Astrocyte (in vitro differentiated cells and primary cell): ENCODE data around the gene SERINC1. TPM values are rescaled to one million over a fixed set of nuclear protein-coding genes. Genes with fewer than 3 reads are reported as not detected.

Source experiments
- DNase-seq: peaks from one replicate; pipeline ENCODE4 v3.0.0-alpha.2; 2010; ENCODE audit warnings: low read depth
- FAIRE-seq: peaks from 2 replicates; lab custom pipeline; 2011; peaks lifted over from hg19 to GRCh38; lab: Jason Lieb, UNC
- H2AFZ ChIP-seq: 2 replicates; pipeline ENCODE4 v1.6.0; 2012; ENCODE audit warnings: low read depth, low read length, inconsistent platforms
- H3K27ac ChIP-seq: 2 replicates; pipeline ENCODE4 v1.5.1; 2011; ENCODE audit warnings: low read depth, low read length, inconsistent platforms
- H3K27me3 ChIP-seq: 2 replicates; pipeline ENCODE4 v1.6.0; 2011; ENCODE audit warnings: low read length, inconsistent platforms; ENCODE audit not compliant: insufficient read depth
- H3K36me3 ChIP-seq: 2 replicates; pipeline ENCODE4 v1.5.1; 2011; ENCODE audit warnings: low read length, inconsistent platforms; ENCODE audit not compliant: insufficient read depth
- H3K4me1 ChIP-seq: 2 replicates; pipeline ENCODE4 v1.5.1; 2011; ENCODE audit warnings: low read length, inconsistent platforms; ENCODE audit not compliant: insufficient read depth
- H3K4me2 ChIP-seq: 2 replicates; pipeline ENCODE4 v1.6.0; 2012; ENCODE audit warnings: low read length, inconsistent platforms
- H3K4me3 ChIP-seq: 2 replicates; pipeline ENCODE4 v1.5.1; 2011; ENCODE audit warnings: low read depth, mild to moderate bottlenecking, low read length, inconsistent platforms; ENCODE audit not compliant: insufficient read depth
- H3K79me2 ChIP-seq: 2 replicates; pipeline ENCODE4 v1.6.0; 2012; ENCODE audit warnings: mild to moderate bottlenecking, low read length, inconsistent platforms; ENCODE audit not compliant: insufficient read depth
- H3K9ac ChIP-seq: 2 replicates; pipeline ENCODE4 v1.6.0; 2012; ENCODE audit warnings: mild to moderate bottlenecking, low read length, inconsistent platforms
- H3K9me3 ChIP-seq: 2 replicates; pipeline ENCODE4 v1.5.1; 2012; ENCODE audit warnings: low read depth, mild to moderate bottlenecking, low read length, inconsistent platforms; ENCODE audit not compliant: insufficient read depth
- H4K20me1 ChIP-seq: 2 replicates; pipeline ENCODE4 v1.6.0; 2012; ENCODE audit warnings: low read length, inconsistent platforms; ENCODE audit not compliant: insufficient read depth
- H3K27ac Mint-ChIP-seq: one replicate; pipeline ENCODE4 v1.8.0; 2021; ENCODE audit warnings: mild to moderate bottlenecking, mixed read lengths; ENCODE audit not compliant: unreplicated experiment
- H3K27me3 Mint-ChIP-seq: one replicate; pipeline ENCODE4 v1.8.0; 2021; ENCODE audit warnings: low read depth, mixed read lengths; ENCODE audit not compliant: unreplicated experiment
- H3K36me3 Mint-ChIP-seq: one replicate; pipeline ENCODE4 v1.8.0; 2021; ENCODE audit warnings: low read depth, mixed read lengths; ENCODE audit not compliant: unreplicated experiment
- H3K4me1 Mint-ChIP-seq: one replicate; pipeline ENCODE4 v1.8.0; 2021; ENCODE audit warnings: low read depth, mixed read lengths; ENCODE audit not compliant: unreplicated experiment
- H3K4me3 Mint-ChIP-seq: one replicate; pipeline ENCODE4 v1.8.0; 2021; ENCODE audit warnings: mild to moderate bottlenecking, moderate library complexity, mixed read lengths; ENCODE audit not compliant: unreplicated experiment
- H3K9me3 Mint-ChIP-seq: one replicate; pipeline ENCODE4 v1.8.0; 2021; ENCODE audit warnings: mild to moderate bottlenecking, mixed read lengths; ENCODE audit not compliant: unreplicated experiment
- EZH2 ChIP-seq: IDR thresholded peaks from 2 replicates; pipeline ENCODE4 v1.6.1; 2012; ENCODE audit warnings: mild to moderate bottlenecking, low read length, inconsistent platforms; ENCODE audit not compliant: insufficient read depth
- total RNA-seq: library from RNA; stranded (reverse); gene quantifications from 2 replicates; pipeline ENCODE4 v1.2.1, GENCODE V29; 2021
- TF ChIP-seq, protein P1 (sequence below): IDR thresholded peaks from 2 replicates; pipeline ENCODE4 v1.5.1; 2011; ENCODE audit warnings: low read depth, mild to moderate bottlenecking, inconsistent platforms, low read length, moderate library complexity; ENCODE audit not compliant: insufficient read depth

SERINC1 gene
- total RNA-seq, 1 donor from 2014 or later = 203 TPM

DNA sequence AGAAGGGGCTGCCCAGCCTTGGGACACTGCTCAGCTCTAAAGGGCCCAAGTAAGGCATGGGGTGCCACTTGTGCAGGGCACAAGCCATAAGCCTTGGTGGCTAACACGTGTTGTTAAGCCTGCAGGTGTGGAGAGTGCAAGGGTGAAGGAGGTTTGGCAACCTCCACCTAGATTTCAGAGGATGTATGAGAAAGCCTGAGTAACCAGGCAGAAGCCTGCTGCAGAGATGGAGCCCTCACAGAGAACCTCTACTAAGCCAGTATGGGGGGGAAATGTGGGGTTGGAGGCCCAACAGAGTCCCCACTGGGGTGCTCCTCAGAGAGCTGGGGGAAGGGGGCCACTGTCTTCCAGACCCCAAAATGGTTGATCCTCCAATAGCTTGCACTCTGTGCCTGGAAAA lies 32.6 kb downstream of the SERINC1 start:
- Histone ChIP-seq H2AFZ (no peak overlapping the region), H4K20me1 (peaks cover 14% of the 10 kb centered on the region), H3K27me3 (no peaks in the 10 kb centered on the region), H3K79me2 (peaks cover 9% of the 10 kb centered on the region), H3K4me3 (no peak overlapping the region), H3K27ac (no peak overlapping the region), H3K4me1 (no peaks in the 10 kb centered on the region), H3K9ac (no peak overlapping the region), H3K36me3 (peaks cover 26% of the 10 kb centered on the region), H3K9me3 (no peaks in the 10 kb centered on the region), H3K4me2 (no peak overlapping the region)
- Mint-ChIP-seq H3K9me3 (peaks cover 4% of the 10 kb centered on the region), H3K4me1 (no peaks in the 10 kb centered on the region), H3K4me3 (no peak overlapping the region), H3K27ac (no peak overlapping the region), H3K36me3 (peaks cover 34% of the 10 kb centered on the region), H3K27me3 (no peaks in the 10 kb centered on the region)
- DNase-seq (no peak), FAIRE-seq (no peak)
- TF ChIP-seq EZH2 = no peak
- TF ChIP-seq, protein P1, sequence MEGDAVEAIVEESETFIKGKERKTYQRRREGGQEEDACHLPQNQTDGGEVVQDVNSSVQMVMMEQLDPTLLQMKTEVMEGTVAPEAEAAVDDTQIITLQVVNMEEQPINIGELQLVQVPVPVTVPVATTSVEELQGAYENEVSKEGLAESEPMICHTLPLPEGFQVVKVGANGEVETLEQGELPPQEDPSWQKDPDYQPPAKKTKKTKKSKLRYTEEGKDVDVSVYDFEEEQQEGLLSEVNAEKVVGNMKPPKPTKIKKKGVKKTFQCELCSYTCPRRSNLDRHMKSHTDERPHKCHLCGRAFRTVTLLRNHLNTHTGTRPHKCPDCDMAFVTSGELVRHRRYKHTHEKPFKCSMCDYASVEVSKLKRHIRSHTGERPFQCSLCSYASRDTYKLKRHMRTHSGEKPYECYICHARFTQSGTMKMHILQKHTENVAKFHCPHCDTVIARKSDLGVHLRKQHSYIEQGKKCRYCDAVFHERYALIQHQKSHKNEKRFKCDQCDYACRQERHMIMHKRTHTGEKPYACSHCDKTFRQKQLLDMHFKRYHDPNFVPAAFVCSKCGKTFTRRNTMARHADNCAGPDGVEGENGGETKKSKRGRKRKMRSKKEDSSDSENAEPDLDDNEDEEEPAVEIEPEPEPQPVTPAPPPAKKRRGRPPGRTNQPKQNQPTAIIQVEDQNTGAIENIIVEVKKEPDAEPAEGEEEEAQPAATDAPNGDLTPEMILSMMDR = no peak

DNA sequence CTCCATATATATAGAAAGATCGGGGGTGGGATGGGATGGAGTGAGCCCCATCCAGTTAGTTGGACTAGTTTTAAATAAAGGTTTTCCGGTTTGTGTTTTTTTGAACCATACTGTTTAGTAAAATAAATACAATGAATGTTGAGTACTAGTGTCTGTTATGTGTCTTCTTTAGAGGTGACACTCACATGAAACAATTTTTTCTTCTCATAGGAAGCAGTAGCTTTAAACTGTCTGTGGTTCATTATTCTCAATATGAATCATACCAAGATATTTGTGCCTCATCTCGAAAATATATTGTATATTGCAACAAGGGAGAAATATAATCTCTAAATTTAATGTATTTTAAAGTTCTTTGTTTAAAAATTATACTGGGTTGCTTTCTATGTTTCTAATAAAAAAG lies 38.8 kb downstream of the SERINC1 start:
- no peaks in the 10 kb centered on the region for H3K27me3 ChIP-seq
- H3K27me3 Mint-ChIP-seq = no peaks in the 10 kb centered on the region
- DNase-seq (no peak), FAIRE-seq (no peak)
- no peaks in the 10 kb centered on the region for H3K9me3 ChIP-seq
- no peak overlapping the region for H3K9ac ChIP-seq
- H3K4me3 Mint-ChIP-seq = no peak overlapping the region
- H3K36me3 ChIP-seq = peaks cover 18% of the 10 kb centered on the region
- peaks cover 2% of the 10 kb centered on the region for H4K20me1 ChIP-seq
- no peaks in the 10 kb centered on the region for H3K4me1 Mint-ChIP-seq
- no peak overlapping the region for H3K27ac ChIP-seq
- no peaks in the 10 kb centered on the region for H3K9me3 Mint-ChIP-seq
- no peak overlapping the region for H3K27ac Mint-ChIP-seq
- TF ChIP-seq EZH2 = no peak
- TF ChIP-seq, protein P1 = no peak
- no peaks in the 10 kb centered on the region for H3K79me2 ChIP-seq
- no peak overlapping the region for H3K4me2 ChIP-seq
- no peaks in the 10 kb centered on the region for H3K4me1 ChIP-seq
- H3K36me3 Mint-ChIP-seq = peaks cover 5% of the 10 kb centered on the region
- H2AFZ ChIP-seq = no peak overlapping the region
- H3K4me3 ChIP-seq = no peak overlapping the region

DNA sequence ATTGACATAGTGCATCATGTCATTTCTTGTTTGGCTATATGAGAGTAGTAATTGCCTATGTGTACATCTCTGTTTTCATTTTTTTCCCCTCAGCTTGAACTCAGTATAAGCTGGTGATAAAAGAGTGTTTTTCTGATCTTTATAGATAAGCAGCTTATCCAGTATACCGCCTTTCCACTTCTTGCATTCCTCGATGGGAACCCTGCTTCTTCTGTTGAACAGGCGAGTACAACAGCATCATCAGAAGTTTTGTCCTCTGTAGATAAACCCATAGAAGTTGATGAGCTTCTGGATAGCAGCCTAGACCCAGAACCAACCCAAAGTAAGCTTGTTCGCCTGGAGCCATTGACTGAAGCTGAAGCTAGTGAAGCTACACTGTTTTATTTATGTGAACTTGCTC lies 39.8 kb downstream of the SERINC1 start:
- Mint-ChIP-seq H3K27ac (no peak overlapping the region), H3K9me3 (no peaks in the 10 kb centered on the region), H3K4me3 (no peak overlapping the region), H3K27me3 (no peaks in the 10 kb centered on the region), H3K36me3 (no peaks in the 10 kb centered on the region), H3K4me1 (peaks cover 3% of the 10 kb centered on the region)
- no peaks in the 10 kb centered on the region for H3K27me3 ChIP-seq
- H3K4me1 ChIP-seq = no peaks in the 10 kb centered on the region
- DNase-seq (no peak), FAIRE-seq (no peak)
- TF ChIP-seq EZH2 = no peak
- TF ChIP-seq, protein P1 = no peak
- no peaks in the 10 kb centered on the region for H4K20me1 ChIP-seq
- no peak overlapping the region for H3K27ac ChIP-seq
- no peak overlapping the region for H3K9ac ChIP-seq
- H3K36me3 ChIP-seq = peaks cover 21% of the 10 kb centered on the region
- no peaks in the 10 kb centered on the region for H3K9me3 ChIP-seq
- H3K4me3 ChIP-seq = no peak overlapping the region
- H3K79me2 ChIP-seq = no peaks in the 10 kb centered on the region
- no peak overlapping the region for H3K4me2 ChIP-seq
- H2AFZ ChIP-seq = no peak overlapping the region
